DMS153 (cell line): ENCODE measurements around the gene JPH2.
"Not testable (repeated sequence)": the region's sequence is repeated elsewhere in the genome, so short reads cannot be mapped to it uniquely, and the experiment has no call there.

ENCODE experiments used
- DNase-seq: peaks from one replicate; lab custom pipeline; 2025; lab: John Stamatoyannopoulos, UW

JPH2 gene

GRCh38 chr20:44159125-44159524 is 27.9 kb downstream of the JPH2 start:
- no peak for DNase-seq

GRCh38 chr20:44157061-44157460 is 29.9 kb downstream of the JPH2 start:
- no peak for DNase-seq

GRCh38 chr20:44154521-44155001 is 32.4 kb downstream of the JPH2 start:
- DNase-seq: no peak

GRCh38 chr20:44153636-44154043 is 33.3 kb downstream of the JPH2 start:
- DNase-seq: no peak

- DNase-seq: no peak
Observed at GRCh38 chr20:44151621-44152416, 35.2 kb downstream of the JPH2 start.

- no peak for DNase-seq
Observed at GRCh38 chr20:44146272-44146671, 40.7 kb downstream of the JPH2 start.

GRCh38 chr20:44145131-44145775 is 41.7 kb downstream of the JPH2 start:
- no peak for DNase-seq

- DNase-seq: no peak
Observed at GRCh38 chr20:44143936-44144335, 43.1 kb downstream of the JPH2 start.

- no peak for DNase-seq
Observed at GRCh38 chr20:44142413-44142812, 44.6 kb downstream of the JPH2 start.

GRCh38 chr20:44141873-44142272 is 45.1 kb downstream of the JPH2 start:
- no peak for DNase-seq

- no peak for DNase-seq
Observed at GRCh38 chr20:44138867-44139266, 48.1 kb downstream of the JPH2 start.

- no peak for DNase-seq
Observed at GRCh38 chr20:44137266-44137801, 49.7 kb downstream of the JPH2 start.

GRCh38 chr20:44136579-44137265 is 50.3 kb downstream of the JPH2 start:
- no peak for DNase-seq

- no peak for DNase-seq
Observed at GRCh38 chr20:44135417-44136204, 51.4 kb downstream of the JPH2 start.

- no peak for DNase-seq
Observed at GRCh38 chr20:44135012-44135412, 52.0 kb downstream of the JPH2 start.

- no peak for DNase-seq
Observed at GRCh38 chr20:44133424-44133823, 53.6 kb downstream of the JPH2 start.

GRCh38 chr20:44131704-44132103 is 55.3 kb downstream of the JPH2 start:
- DNase-seq: no peak

GRCh38 chr20:44129911-44130718 is 56.9 kb downstream of the JPH2 start:
- no peak for DNase-seq

GRCh38 chr20:44129300-44129699 is 57.7 kb downstream of the JPH2 start:
- not testable (repeated sequence) for DNase-seq

- no peak for DNase-seq
Observed at GRCh38 chr20:44126445-44126844, 60.5 kb downstream of the JPH2 start.
